Activated CD4-positive, alpha-beta T cell treated with anti-CD3 and anti-CD28 coated beads for 4 hours (primary cell): ENCODE data around the gene PER2.
"Not testable (repeated sequence)": the region's sequence is repeated elsewhere in the genome, so short reads cannot be mapped to it uniquely, and the experiment has no call there.

ENCODE experiments used
- DNase-seq, 2 donors: peaks; one replicate each; pipeline ENCODE4 v3.0.0-alpha.2; 2020

The PER2 gene

DNA sequence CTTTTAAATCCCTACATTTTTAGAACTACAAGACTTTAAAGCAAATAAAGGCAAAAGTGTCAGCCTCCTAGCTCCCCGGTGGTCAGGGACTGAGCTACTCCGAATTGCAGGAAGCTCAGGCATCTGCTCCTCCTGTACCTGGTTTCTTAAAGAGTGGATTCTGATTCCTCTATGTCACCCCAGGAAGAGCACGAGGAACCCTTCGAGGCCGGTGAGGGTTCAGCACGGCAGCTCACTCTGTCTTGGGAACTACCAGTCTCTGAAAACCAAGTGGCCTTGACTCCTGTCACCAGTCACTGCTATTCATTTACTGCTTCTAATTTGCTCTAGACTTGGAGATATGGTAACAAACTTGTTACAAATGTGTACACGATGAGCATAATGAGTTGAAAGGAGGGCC lies 2.3 kb downstream of the PER2 start:
- DNase-seq, result no peak

DNA sequence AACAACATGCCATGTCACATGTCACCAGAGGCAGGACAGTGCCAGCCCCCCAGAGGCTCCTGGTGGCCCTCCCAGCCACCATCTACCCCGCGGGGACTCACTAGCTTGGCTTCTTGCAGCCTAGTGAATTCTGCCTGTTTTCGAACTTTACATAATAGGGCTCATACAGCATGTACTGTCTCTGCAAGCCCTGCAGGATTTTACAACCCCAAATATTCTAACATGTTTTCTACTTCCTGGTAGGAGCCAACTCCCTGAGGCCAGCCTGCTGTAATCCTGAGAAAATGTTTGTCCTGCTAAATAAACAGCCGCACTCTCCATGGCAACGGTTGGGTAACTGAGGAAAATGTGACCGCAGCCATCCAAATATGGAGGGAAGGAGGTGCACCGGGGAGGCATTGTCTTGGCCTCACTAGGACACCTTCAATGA lies 2.7 kb downstream of the PER2 start:
- DNase-seq, result no peak

DNA sequence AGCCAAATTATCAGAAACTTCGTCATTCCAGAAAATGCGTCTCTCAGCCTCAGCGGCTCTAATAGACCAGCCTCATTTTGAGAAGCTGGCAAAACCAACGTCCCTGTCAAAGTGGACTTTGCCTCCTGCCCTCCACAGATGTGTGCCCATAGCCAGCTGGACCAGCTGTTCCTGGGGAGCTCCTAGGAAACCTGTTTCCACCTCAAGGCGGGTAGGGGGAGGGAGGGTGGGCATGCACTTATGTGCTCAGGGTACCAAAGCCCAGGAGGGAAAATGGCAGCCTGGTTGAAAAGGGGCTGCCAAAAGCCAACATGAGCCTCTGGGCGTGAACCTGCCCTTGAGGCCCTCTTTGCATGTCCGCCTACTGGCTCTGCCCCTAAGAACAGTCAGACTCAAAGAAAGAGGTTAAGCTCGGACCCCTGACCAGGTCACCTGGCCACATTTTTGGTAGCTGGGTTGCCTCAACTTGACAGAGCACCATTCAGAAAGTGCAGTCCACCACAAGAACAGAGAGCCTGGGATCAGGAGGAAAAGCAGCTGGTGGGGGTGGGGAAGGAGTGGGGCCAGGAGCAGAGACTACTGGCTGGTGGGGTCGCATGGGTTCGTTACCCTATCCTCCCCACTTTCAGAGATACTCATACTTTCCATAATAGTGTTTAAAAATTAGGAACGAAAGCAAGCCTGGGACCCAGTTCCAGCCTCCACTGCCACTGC lies 3.5 kb downstream of the PER2 start:
- DNase-seq, result no peak

DNA sequence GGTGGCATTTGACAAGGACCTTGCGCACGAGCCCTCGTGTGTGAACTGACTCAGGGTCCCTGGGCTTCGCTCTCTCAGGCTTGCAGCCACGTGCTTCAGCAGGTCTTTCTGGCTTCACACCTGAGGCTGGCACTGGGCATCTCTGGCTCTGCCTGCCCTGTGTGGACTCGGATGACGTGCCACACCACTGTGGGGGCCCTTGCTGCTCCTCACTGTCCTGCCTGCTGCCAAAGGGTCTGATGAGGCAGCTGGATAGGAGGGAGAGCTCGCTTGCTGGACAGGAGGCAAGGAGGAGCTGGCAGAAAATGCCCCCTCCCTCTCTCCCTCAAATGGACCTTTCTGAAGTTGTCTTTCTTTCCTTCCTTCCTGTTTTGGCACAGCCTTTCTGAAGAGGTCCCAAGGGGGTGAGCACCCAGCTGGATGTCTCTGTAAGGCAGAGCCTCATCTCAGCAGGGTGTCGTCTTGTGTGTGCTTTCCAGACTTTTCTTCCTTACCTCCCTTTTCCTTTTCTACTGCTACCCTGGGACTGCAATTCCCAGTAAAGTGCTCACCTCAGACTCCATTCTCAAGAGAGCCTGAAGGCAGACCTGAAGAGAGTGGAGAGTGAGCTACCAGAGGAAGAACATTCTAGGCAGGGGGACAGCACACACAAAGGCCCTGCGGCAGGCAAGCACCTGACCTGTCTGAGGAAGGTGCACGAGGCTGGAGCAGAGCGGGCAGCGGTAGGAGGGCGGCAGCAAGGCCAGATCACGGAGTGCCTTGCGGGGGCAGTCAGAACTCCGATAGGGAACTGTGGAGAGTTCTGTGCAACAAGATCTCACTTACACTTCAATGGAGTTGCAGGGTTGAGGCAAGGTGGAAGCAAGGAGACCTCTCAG lies 5.3 kb downstream of the PER2 start:
- no peak for DNase-seq

DNA sequence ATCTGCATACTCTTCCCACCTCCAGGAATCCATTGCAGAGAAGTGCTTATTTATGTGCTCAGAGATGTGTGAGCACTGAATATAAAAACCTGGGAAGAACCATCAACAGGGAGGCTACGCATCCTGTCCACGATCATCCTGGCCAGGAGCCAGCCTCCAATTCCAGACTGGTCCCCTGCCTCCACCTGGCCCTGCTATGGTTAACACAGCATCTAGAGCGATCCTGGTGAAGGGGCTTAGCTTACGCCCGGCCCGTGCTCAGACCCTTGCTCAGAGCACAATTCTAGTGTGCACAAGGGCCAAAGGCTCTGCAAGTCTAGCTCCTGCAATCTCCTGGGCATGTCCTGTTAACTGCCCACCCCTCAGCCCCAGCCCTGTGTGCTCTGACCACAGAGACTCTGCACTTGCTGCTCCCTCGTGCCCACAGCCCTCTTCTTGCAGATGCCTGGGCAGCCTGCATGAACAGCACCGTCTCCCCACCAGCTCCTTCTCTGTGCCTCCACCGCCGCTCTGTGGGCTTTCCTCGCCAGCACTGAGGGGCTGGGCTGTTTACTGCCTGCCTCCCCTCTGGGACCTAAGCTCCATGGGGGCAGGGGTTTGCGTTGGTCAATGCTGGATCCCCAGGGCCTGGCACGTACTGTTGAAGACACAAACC lies 6.5 kb downstream of the PER2 start:
- DNase-seq, result no peak

DNA sequence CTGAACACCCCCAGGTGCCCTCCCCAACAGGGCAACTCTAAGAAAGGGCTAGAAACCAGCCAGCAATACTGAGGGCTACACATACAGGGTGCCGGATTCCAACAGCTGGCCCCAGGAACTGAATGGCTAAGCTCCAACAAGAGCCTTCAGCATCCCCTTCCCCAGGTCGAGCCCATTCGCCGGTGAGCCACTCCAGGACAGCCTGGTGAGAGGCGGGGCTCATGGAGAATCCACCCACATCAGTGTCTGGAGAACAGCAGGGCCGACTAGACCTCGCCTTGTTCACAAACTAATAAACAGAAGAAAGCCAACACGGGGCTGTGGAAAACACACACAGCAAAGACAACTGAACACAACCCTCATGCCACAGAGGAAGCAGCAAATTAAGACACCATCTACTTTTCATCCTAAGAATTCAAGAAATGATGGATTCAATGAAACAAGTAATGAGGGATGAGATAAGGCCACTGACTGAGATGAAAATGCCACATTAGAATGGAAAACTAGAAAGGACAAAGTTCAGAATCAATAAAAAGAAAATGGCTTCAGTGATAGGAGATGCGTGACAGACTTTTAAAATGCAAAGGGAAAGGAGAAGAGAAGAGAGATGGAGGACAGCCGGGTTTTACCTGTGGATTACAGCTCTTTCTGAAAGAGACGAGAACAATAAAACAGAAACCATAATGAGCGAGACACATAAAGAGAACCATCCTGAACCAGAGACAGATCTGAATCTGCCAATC lies 8.2 kb downstream of the PER2 start:
- DNase-seq, result no peak

DNA sequence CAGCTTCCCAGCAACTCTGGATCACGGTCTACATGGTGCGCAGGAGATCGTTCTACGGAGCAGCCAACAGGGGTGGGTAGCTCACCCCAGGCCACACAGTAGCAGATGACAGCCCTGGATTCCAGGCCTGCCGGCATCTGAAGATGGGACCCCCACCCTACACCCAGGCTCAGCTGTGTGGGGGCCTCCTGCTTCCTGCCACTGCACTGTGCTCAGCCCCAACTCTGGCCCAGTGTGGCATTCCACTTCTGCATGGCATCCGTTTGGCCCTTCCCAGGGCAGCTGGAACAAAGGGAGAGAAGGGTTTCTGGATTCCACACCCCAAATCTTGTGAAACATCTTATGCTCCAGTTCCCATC lies 9.1 kb downstream of the PER2 start:
- DNase-seq, result no peak

DNA sequence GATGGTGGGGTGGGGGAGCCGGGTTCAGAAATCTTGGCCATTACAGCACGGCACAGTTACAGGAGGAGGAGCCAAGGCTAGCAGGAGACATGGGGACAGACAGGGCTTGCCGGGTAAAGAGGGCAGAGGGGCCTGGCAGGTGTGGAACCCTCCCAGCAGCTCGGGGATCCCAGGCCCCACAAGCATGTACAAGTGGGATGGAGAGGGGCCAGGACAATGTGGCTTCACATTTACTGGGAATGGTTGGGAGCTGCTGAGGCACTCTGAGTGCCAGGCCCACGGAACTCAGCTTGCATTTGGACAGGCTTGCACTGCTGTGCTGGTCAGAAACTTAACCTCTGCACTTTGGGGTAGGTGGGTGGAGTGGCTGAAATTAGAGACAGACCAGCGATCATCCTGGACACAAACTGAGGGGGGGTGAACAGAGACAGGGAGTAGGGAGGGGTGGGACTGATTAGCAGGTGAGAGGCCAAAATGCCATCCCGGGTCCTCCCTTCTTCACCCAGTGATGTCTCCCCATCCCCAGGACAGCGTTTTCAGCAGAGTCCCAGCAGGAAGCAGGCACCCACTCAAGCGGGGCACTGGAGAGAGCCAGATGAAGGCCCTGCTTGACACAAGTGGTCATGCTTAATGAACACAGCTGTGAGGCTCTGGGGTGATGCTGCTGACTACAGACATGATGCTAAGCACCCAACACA lies 9.6 kb downstream of the PER2 start:
- no peak for DNase-seq

DNA sequence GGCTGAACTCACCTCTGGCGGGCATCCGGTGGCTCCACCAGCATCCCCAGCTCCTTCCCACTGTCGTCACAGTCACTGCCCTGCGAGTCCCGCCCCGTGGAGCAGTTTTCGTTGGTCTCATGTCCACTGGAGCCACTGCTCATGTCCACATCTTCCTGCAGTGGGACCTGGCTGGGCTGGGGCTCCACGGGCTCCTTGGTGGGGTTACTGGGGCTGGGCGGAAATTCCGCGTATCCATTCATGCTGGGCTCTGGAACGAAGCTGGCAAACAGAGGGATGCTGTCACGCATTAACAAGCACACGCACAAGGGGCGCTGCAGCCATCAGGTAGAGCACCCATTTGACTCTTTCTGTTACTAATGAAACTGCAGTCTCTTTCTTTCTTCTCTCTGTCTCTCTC lies 10.7 kb downstream of the PER2 start:
- no peak for DNase-seq

DNA sequence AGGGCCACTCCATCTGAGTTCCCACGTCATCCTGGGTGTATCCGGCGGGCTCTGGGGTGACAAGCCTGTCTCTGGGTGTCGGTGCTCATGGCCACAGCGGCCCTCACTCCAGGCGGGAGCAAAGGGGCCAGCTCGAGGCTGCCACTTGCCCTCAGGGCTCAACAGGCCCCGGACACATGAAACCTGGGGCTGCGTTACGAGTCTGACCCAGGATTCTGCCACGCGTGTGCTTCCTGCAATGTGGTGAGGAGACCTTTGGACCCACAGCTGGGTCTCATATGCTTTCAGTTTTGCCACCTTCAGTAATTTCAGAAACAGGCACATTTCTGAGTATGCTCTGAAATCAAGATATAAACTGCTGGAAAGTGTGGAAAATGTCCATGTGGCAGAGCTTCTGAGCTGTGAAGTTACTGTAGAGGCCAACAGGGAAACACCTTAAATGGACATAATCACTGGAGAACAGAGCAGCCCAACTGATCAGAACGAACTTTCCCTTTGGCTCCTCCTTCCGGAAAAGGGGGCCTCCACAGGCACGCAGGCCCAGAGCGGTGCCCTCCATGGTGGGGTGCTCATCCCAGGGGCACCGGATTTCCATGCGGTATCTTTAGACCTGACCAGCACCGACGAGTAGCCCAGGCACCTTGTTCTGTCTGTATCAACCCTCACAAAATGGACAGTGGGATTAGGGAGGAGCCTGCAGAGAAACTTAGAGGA lies 14.1 kb downstream of the PER2 start:
- no peak for DNase-seq

DNA sequence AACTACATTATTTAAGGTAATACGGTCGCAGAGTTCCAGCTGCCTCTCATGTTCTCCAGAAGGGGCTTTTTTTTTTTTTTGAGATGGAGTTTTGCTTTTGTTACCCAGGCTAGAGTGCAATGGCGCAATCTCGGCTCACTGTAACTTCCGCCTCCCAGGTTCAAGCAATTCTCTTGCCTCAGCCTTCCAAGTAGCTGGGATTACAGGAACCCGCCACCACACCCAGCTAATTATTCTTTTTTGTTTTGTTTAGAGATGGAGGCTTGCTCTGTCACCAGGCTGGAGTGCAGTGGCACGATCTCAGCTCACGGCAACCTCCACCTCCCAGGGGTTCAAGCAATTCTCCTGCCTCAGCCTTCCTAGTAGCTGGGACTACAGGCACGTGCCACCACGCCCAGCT lies 15.0 kb downstream of the PER2 start:
- not testable (repeated sequence) for DNase-seq

DNA sequence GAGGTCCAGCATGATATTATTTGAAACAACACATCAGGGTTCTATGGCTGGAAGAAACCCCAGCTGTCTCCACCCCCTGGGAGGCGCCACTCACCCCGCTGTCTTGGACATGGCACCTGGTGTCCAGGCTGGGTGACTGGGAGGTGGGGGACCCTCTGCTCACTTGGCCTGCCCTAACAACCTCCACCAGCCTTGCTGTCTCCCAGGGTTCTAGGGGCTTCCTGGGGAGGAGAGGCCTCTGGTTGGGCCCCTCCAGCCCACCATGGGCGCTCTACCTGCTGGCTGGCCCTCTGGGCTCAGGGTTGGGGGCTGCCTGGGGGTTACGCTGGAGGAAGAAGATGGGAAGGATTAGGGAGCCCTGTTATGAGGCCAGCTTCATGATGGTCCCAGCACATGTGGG lies 16.3 kb downstream of the PER2 start:
- no peak for DNase-seq

DNA sequence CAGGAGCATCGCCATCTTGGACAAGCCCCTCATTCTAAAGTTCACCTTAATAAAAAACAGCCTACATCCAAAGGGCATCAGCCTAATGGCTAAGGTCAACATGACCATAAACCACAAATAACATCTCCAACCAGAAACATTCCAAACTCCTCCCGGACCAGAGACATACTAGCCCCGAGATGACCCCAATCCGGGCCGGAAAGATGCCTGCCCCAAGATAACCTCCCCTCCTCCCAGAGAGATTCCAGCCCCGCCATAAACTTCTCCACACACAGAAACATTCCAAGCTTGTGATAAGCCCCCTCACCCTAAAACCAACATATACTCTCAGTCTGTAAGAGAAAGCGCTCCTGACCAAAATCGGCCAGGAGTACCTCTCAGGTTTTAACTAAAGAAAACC lies 16.7 kb downstream of the PER2 start:
- not testable (repeated sequence) for DNase-seq

DNA sequence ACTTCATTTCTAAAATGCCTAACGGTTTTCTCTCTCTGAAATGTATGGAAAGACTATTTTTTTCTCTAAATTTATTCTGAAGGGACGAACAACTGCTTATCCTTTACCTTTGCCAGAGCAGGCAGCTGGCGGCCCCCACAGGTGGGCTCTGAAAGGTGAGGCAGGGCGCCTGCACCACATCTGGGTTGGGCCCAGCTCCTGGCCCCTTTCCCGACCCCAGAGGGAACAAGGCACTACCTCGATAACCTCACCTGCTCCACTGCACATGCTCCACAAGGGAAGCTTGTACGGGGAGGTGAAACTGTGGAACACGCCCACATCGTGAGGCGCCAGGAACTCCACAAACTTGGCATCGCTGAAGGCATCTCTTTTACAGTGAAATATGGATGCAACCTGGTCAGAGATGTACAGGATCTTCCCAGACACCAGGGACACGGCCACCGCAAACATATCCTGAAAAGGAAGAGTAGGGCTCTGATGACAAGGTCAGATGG lies 17.3 kb downstream of the PER2 start:
- no peak for DNase-seq

DNA sequence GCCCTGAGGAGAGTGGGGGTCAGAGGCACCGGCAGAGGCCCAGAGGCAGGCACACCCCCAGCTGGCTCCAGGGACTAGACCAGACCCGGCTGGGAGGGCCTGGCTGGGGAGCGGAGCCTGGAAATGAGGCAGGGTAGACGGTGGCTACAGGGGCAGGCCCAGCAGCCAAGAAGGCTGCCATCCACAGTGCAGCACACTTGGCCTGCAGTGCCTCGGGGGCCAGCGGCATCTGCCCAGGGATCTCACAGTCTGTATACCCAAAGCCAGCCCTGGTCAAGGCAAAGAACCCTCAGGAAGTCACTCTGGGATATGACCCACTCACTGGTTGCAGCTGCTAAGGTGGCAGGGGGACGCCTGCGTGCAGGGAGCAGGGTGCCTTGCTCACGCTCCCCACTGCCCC lies 17.8 kb downstream of the PER2 start:
- DNase-seq, result no peak

DNA sequence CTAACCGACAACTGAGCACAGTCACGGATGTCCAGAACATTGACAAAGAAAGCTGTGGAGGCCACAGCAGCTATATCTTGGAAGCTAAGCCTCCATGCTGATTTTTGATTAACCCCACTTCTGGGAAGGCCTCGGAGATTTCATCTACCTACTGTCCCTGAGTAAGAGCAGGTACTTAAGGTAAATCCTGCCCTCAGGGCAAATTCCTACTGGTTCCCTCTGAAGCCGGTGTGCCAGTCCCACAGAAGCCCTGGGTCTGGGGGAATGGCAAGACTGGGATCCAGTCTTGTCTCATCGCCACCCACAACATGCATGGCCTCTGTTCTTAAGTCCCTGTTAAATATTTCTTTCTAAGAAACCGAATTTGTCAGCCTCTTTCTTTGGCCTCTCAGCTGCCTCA lies 18.7 kb downstream of the PER2 start:
- no peak for DNase-seq

DNA sequence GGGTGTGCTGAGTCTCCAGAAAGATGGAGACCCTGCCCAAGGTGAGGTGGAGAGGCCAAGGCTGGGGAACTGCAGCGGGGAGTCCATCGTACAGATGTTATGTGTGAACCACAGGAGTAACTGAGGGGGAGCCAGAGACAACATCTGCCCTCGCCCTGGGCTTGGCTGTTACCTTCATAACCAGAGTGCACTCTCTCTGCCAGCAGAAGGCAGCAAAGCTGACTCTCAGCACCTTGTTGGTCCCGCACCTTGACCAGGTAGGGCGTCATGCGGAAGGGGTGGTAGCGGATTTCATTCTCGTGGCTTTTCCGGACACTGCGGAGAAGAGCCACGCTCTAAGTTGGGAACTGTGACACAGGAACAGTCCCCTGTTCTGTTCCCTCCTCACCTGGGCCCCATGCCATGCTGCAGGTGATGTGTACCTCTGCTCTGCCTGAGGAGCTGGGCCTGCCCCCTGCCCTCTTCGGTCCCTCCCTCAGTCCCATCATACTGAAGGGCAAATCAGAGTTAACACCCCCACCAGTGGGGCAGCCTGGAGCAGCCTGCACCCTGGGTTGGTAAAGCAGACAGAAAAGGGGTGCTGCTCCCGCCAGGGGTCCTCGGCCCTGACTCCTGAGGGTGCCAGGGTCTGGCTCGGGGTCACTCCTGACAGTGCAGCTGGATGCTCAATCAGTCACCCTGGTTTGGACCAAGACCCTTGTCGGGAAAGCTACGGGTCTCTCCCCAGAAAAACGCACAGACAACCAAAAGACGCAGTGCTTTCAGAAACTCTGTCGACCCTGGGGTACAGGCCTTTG lies 20.3 kb downstream of the PER2 start:
- no peak for DNase-seq

DNA sequence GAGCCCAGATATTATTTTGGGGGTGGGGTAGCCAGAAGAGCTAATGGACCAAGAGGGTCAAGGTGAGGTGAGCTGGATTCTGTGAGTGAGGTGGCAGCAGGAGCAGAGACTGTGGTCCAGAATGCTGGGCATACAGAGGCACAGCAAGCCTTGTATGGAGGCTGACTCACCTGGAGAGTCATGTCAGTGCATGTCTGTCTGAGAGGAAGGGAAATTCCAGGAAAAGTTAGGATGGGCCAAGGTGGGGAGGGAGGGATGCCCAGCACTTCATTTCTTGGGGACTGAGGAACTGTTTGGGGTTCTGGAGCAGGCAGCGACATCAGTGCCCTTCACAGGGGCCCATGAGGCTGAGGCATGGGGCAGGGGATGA lies 21.1 kb downstream of the PER2 start:
- no peak for DNase-seq

DNA sequence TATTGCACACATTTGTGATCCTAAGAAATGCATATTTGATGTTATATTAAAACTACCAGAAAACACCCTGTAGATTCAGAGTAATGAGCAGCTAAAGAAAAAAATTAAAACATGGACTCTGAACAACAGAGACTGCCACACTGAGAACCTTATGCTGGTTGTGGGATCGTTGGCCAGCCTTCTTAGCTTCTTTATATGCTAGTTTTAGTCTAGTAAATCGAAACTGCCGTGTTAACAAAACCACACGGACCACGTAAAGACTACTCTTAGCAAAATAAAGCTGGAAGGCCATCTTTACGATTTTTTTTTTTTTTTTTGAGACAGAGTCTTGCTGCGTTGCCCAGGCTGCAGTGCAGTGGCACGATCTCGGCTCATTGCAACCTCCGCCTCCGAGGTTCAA lies 22.8 kb downstream of the PER2 start:
- DNase-seq, result no peak

DNA sequence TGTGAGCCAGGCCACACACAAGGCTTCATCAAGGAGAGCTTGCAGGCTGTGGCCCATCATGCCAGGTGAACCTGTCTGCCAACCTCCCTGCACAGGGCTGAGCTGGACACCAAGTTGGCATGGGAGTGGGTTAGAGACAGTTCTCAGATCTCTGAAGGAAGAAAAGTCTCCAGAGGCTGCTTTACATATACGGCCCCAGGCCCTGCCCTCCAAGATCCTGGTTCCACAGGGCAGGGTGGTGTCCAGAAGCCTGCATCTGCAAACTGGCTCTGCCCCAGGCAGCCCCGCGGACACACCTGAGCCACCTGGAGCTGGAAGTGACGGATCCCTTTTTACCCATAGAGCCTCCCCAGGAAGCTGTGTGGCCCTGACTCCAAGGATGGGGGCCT lies 24.3 kb downstream of the PER2 start:
- no peak for DNase-seq
